Activated CD8-positive, alpha-beta memory T cell treated with anti-CD3 and anti-CD28 coated beads for 48 hours (primary cell): Measurements from ENCODE around the gene CCDC71L.

Experiments
- DNase-seq, 3 experiments: peaks; one replicate each; pipeline ENCODE4 v3.0.0-alpha.2; 2020; ENCODE audit warnings: low read depth in 2 of 3, low spot score in 2 of 3

CCDC71L gene

GRCh38 chr7:106609416-106609815 is 51.5 kb downstream of the CCDC71L start:
- no peak for DNase-seq

- DNase-seq, result no peak
These were observed 52.3 kb downstream of the CCDC71L start for GRCh38 chr7:106608661-106609060.
